ENCODE results near the gene THSD4.

GRCh38 chr15:71397377-71397776, 282.1 kb downstream of the THSD4 start:
- TF ChIP-seq CTCF (IDR thresholded peaks at IDR 0.05; ENCODE audit: low read depth, low read length, poor library complexity, severe bottlenecking) (no peak), EZH2phosphoT487 (IDR thresholded peaks at IDR 0.05; ENCODE audit: borderline replicate concordance, low read length) (no peak)
